MCF 10A (cell line): ENCODE results near the gene ACP2. TPM values are rescaled to one million over a fixed set of nuclear protein-coding genes. Genes with fewer than 3 reads are reported as not detected.

Source experiments
- BruUV-seq: library from RNA; stranded (reverse); fragments of 400-500 nt; replicated peaks from 2 replicates; lab custom pipeline; 2021; lab: Mats Ljungman, UMichigan
- CTCF ChIA-PET: fragments of 300-600 bp; sonication (Branson Sonifier 250); formaldehyde crosslinking; extraction: SDS; loops from one replicate; lab custom pipeline; 2021; ENCODE audit warnings: antibody characterized with exemption, inconsistent platforms; lab: Yijun Ruan, JAX
- POLR2A ChIA-PET: fragments of 300-600, 350-650 bp; sonication (Branson Sonifier 250); formaldehyde crosslinking; extraction: SDS; loops from one replicate; lab custom pipeline; 2020; ENCODE audit warnings: antibody characterized with exemption, inconsistent platforms; lab: Yijun Ruan, JAX
- DNase-seq: peaks from one replicate; pipeline ENCODE4 v3.0.0-alpha.2; 2018; ENCODE audit not compliant: unreplicated experiment
- H3K27ac Mint-ChIP-seq: one replicate; pipeline ENCODE4 v1.8.0; 2022; ENCODE audit warnings: mild to moderate bottlenecking, low read depth, mixed read lengths; ENCODE audit not compliant: unreplicated experiment
- H3K27me3 Mint-ChIP-seq: one replicate; pipeline ENCODE4 v1.8.0; 2022; ENCODE audit warnings: mixed read lengths; ENCODE audit not compliant: insufficient read depth, unreplicated experiment
- H3K36me3 Mint-ChIP-seq: one replicate; pipeline ENCODE4 v1.8.0; 2022; ENCODE audit warnings: mild to moderate bottlenecking, moderate library complexity, mixed read lengths; ENCODE audit not compliant: insufficient read depth, unreplicated experiment
- H3K4me1 Mint-ChIP-seq: one replicate; pipeline ENCODE4 v1.8.0; 2022; ENCODE audit warnings: mixed read lengths; ENCODE audit not compliant: insufficient read depth, unreplicated experiment
- H3K4me3 Mint-ChIP-seq: one replicate; pipeline ENCODE4 v1.8.0; 2022; ENCODE audit warnings: mild to moderate bottlenecking, moderate library complexity, mixed read lengths; ENCODE audit not compliant: unreplicated experiment
- H3K9me3 Mint-ChIP-seq: one replicate; pipeline ENCODE4 v1.8.0; 2022; ENCODE audit warnings: mixed read lengths; ENCODE audit not compliant: unreplicated experiment
- CTCF ChIP-seq: fragments of 200-600 bp; IDR thresholded peaks from one replicate; pipeline ENCODE4 v1.8.0; 2022; ENCODE audit warnings: antibody characterized with exemption, mild to moderate bottlenecking; ENCODE audit not compliant: unreplicated experiment
- intact Hi-C: fragments of 100-400 bp; cut with micrococcal nuclease; formaldehyde crosslinking; loops from 2 replicates; pipeline ENCODE4 v1.14.1; 2022
- total RNA-seq: library from RNA; stranded (reverse); gene quantifications from 2 replicates; pipeline ENCODE4 v1.2.3, GENCODE V29; 2022

ACP2 gene
- total RNA-seq, 1 experiment from 2014 or later: 18.7 TPM

DNA sequence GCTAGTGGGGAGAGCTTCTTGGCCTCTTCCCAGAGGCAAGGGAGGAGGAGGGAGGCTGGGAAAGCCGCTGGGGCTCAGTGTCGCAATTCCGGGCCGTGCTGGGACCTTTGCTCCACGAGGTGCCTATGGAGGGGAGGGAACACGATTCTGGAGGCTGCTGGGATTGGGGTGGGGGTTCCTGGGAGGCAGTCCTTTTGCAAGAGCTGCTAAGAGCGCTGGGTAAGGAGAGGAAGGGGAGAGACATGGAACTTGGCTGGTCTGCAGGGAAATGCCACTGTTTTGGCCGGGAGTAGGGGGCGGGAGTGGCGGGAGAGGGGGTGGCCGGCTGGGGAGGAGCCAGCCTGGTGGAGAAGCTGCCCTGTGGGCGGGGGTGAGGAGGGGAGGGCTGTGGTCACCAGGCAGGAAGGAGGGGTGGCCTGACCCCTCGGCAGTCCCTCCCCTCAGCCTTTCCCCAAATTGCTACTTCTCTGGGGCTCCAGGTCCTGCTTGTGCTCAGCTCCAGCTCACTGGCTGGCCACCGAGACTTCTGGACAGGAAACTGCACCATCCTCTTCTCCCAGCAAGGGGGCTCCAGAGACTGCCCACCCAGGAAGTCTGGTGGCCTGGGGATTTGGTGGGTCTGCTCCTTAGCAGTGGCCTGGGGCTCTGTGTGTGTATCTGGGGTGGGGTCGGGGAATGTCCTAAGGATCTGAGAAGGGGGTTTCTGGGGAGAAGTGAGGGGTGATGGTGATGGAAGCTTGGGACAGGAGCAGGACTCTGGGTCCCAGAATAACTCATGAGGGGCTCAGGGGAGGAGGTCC is 9.1 kb upstream of the ACP2 start, which contains the start of gene NR1H3:
Gene NR1H3, plus strand, starts transcription at position 480 of the 800 bp plus-strand sequence. CDS start 1,221 bp downstream, outside the sequence.
- Mint-ChIP-seq H3K9me3 (no peaks in the 10 kb centered on the region), H3K27me3 (no peaks in the 10 kb centered on the region), H3K4me1 (peaks cover 24% of the 10 kb centered on the region), H3K36me3 (no peaks in the 10 kb centered on the region), H3K27ac (peak within 1 kb of the TSS; percentile 1), H3K4me3 (peak within 1 kb of the TSS; percentile 80)
- CTCF ChIA-PET: interaction anchor here (0.6 to 4.2 kb wide), 9 partner anchors 9 to 595 kb away, joined by 3 to 33 read pairs (median 4); partner anchors contain the start of gene ACP2
- no TSS peak for BruUV-seq
- intact Hi-C loops: loop anchor here (2.0 kb wide), 2 partner anchors 91 to 97 kb away; no protein-coding TSS in a partner anchor
- POLR2A ChIA-PET: interaction anchor here (0.8 to 3.3 kb wide), 8 partner anchors 9 to 73 kb away, joined by 3 to 38 read pairs (median 6); partner anchors contain the start of genes ACP2 and DDB2
- DNase-seq: peak; percentile 88
- TF ChIP-seq CTCF: peak; percentile 32

DNA sequence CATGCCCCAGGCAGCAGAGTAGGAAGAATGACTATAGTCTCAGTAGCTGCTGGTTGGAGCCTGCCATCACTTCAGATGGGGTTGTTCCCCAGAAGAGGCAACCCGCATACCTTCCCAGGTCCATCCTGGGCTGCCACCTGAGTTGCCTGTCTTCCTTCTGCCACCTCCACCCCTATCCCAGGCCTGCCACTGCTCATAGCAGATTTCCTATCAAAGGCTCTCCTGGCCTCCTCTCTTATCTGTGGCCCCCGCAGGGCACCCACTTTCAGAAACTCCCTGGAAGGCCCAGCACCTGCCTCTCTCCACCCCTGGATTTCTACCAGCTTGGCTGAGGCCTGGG is 8.5 kb upstream of the ACP2 start:
- Mint-ChIP-seq H3K4me1 (peaks cover 24% of the 10 kb centered on the region), H3K36me3 (no peaks in the 10 kb centered on the region), H3K27me3 (no peaks in the 10 kb centered on the region), H3K4me3 (peak overlapping the region; percentile 80), H3K9me3 (no peaks in the 10 kb centered on the region), H3K27ac (peak overlapping the region; percentile 1)
- ChIA-PET CTCF (interaction anchor here (0.7 to 4.2 kb wide), 3 partner anchors 9 to 82 kb away, joined by 3 to 33 read pairs (median 5); partner anchors contain the start of gene ACP2), POLR2A (interaction anchor here (0.8 to 3.3 kb wide), 8 partner anchors 9 to 72 kb away, joined by 3 to 38 read pairs (median 6); partner anchors contain the start of genes ACP2 and DDB2)
- DNase-seq: no peak
- intact Hi-C loops: loop anchor here (2.0 kb wide), 1 partner anchor 98 kb away; no protein-coding TSS in a partner anchor
- BruUV-seq: no TSS peak
- TF ChIP-seq CTCF: no peak

DNA sequence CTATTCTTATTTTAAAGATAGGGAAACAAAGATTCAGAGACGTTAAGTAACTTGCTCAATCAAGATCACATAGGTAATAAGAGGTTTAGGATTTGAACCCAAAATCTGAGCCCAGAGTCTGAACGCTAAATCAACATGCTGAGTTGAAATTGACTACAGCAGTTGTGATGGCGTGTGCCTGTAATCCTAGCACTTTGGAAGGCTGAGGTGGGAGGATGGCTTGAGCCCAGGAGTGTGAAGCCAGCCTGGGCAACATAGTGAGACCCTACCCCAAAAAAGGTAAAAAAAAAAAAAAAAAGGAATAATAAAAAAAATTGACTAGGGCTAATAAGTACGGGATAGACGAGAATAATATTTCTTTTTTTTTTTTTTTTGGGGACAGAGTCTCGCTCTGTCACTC is 7.8 kb upstream of the ACP2 start:
- intact Hi-C loops: loop anchor here (2.0 kb wide), 1 partner anchor 98 kb away; no protein-coding TSS in a partner anchor
- no peak overlapping the region for H3K27ac Mint-ChIP-seq
- ChIA-PET CTCF (no interaction called here), POLR2A (interaction anchor here (1.3 kb wide), 1 partner anchor 41 kb away, joined by 8 read pairs; the partner anchor contains the start of gene DDB2)
- H3K9me3 Mint-ChIP-seq: no peaks in the 10 kb centered on the region
- H3K36me3 Mint-ChIP-seq: no peaks in the 10 kb centered on the region
- BruUV-seq: no TSS peak
- no peak overlapping the region for H3K4me3 Mint-ChIP-seq
- H3K4me1 Mint-ChIP-seq: peaks cover 24% of the 10 kb centered on the region
- TF ChIP-seq CTCF: no peak
- H3K27me3 Mint-ChIP-seq: no peaks in the 10 kb centered on the region
- no peak for DNase-seq

DNA sequence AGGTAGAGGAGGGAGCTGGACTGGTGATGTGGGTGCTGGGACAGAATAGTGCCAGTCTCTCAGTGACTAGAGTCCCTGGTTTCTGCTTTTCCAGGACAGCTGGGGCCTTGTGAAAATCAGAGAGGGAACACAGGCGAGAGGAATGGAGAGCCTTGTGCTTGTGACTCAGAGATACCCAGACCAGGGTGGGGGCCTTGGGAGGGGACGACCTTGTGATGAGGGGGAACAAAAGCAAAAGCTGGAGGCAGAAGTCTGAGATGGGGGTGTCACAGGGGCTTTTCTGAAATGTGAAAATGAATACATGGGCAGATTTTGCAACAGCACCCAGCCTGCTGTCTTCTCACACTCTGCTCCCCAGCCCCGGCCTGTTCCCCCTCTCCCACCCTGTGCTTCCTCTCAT is 5.8 kb upstream of the ACP2 start:
- H3K36me3 Mint-ChIP-seq: no peaks in the 10 kb centered on the region
- no peaks in the 10 kb centered on the region for H3K9me3 Mint-ChIP-seq
- H3K4me1 Mint-ChIP-seq: peaks cover 23% of the 10 kb centered on the region
- BruUV-seq: no TSS peak
- no peak overlapping the region for H3K27ac Mint-ChIP-seq
- no peaks in the 10 kb centered on the region for H3K27me3 Mint-ChIP-seq
- intact Hi-C loops: no loop called here
- no peak for TF ChIP-seq CTCF
- CTCF ChIA-PET: no interaction called here
- H3K4me3 Mint-ChIP-seq: no peak overlapping the region
- no peak for DNase-seq
- POLR2A ChIA-PET: interaction anchor here (0.6 to 0.9 kb wide), 2 partner anchors 10 to 31 kb away, joined by 3 read pairs; no protein-coding TSS in a partner anchor
